Activated T-helper 1 cell treated with anti-CD3 and anti-CD28 coated beads, Interleukin-2, amount 50 U/mL, for 16 hours (primary cell): ENCODE results near the gene MS4A13.
"Not testable (repeated sequence)": the region's sequence is repeated elsewhere in the genome, so short reads cannot be mapped to it uniquely, and the experiment has no call there.

Experiments used
- DNase-seq, 2 donors: peaks; one replicate each; pipeline ENCODE4 v3.0.0-alpha.2; 2020; ENCODE audit warnings: low read depth in 1 of 2, low spot score in 1 of 2

MS4A13 gene

GRCh38 chr11:60515144-60515855, at the start of gene MS4A13:
Gene MS4A13 (plus strand): TSS chr11:60515392. CDS start chr11:60518084, 2,692 bp downstream.
- no peak for DNase-seq

- no peak for DNase-seq
These were observed 46.4 kb upstream of the MS4A13 start for GRCh38 chr11:60468829-60469228.

GRCh38 chr11:60469723-60470122, 45.5 kb upstream of the MS4A13 start:
- DNase-seq, result no peak

- DNase-seq, result no peak
These were observed 38.2 kb upstream of the MS4A13 start for GRCh38 chr11:60477035-60477445.

GRCh38 chr11:60482361-60482760, 32.8 kb upstream of the MS4A13 start:
- no peak for DNase-seq

GRCh38 chr11:60485987-60486386, 29.2 kb upstream of the MS4A13 start:
- no peak for DNase-seq

GRCh38 chr11:60492488-60493009, 22.6 kb upstream of the MS4A13 start, which contains the start of gene MS4A12:
Gene MS4A12 (plus strand): TSS chr11:60492778. CDS start chr11:60497319, 4,541 bp downstream.
- DNase-seq, result no peak

- no peak for DNase-seq
These were observed 21.7 kb upstream of the MS4A13 start for GRCh38 chr11:60493454-60493853.

- no peak for DNase-seq
These were observed 16.8 kb upstream of the MS4A13 start for GRCh38 chr11:60498399-60498798.

GRCh38 chr11:60498853-60499252, 16.3 kb upstream of the MS4A13 start:
- no peak for DNase-seq

- no peak for DNase-seq
These were observed 14.8 kb upstream of the MS4A13 start for GRCh38 chr11:60500276-60500910.

GRCh38 chr11:60502221-60502775, 12.9 kb upstream of the MS4A13 start:
- no peak for DNase-seq

GRCh38 chr11:60504219-60504905, 10.8 kb upstream of the MS4A13 start:
- no peak for DNase-seq

- not testable (repeated sequence) for DNase-seq
These were observed 5.6 kb upstream of the MS4A13 start for GRCh38 chr11:60509609-60510008.

GRCh38 chr11:60510209-60510608, 5.0 kb upstream of the MS4A13 start:
- not testable (repeated sequence) for DNase-seq

- DNase-seq, result no peak
These were observed 3.8 kb upstream of the MS4A13 start for GRCh38 chr11:60511393-60511792.

GRCh38 chr11:60512651-60513225, 2.5 kb upstream of the MS4A13 start:
- DNase-seq, result no peak

GRCh38 chr11:60513496-60514460, 1.4 kb upstream of the MS4A13 start:
- no peak for DNase-seq

GRCh38 chr11:60528465-60528864, 13.3 kb downstream of the MS4A13 start:
- DNase-seq, result no peak

- DNase-seq, result no peak
These were observed 13.7 kb downstream of the MS4A13 start for GRCh38 chr11:60528934-60529333.
